Nephron (organoid): ENCODE measurements around the gene ZFYVE28.

Experiments
- H3K27ac Mint-ChIP-seq, 3 experiments: 2 replicates each; pipeline ENCODE4 v1.8.0; 2020; ENCODE audit warnings: mixed read lengths in 3 of 3, mild to moderate bottlenecking in 2 of 3, moderate library complexity in 1 of 3
- H3K27me3 Mint-ChIP-seq: 2 replicates; pipeline ENCODE4 v1.8.0; 2021; ENCODE audit warnings: low read depth, mild to moderate bottlenecking, moderate library complexity, mixed read lengths
- H3K36me3 Mint-ChIP-seq: 2 replicates; pipeline ENCODE4 v1.8.0; 2020; ENCODE audit warnings: low read depth, mixed read lengths
- H3K4me1 Mint-ChIP-seq: 2 replicates; pipeline ENCODE4 v1.8.0; 2020; ENCODE audit warnings: mixed read lengths
- H3K4me3 Mint-ChIP-seq, 3 experiments: 2 replicates each; pipeline ENCODE4 v1.8.0; 2020; ENCODE audit warnings: mild to moderate bottlenecking in 3 of 3, mixed read lengths in 3 of 3, moderate library complexity in 2 of 3
- H3K9me3 Mint-ChIP-seq: 2 replicates; pipeline ENCODE4 v1.8.0; 2020; ENCODE audit warnings: mixed read lengths
- TF ChIP-seq, protein P1 (sequence below), 3 experiments: fragments of 200-600 bp; sonication (generic); IDR thresholded peaks; one replicate each; pipeline ENCODE4 v1.5.0; 2021; ENCODE audit warnings: antibody characterized with exemption in 3 of 3; ENCODE audit not compliant: unreplicated experiment in 3 of 3

The ZFYVE28 gene

DNA sequence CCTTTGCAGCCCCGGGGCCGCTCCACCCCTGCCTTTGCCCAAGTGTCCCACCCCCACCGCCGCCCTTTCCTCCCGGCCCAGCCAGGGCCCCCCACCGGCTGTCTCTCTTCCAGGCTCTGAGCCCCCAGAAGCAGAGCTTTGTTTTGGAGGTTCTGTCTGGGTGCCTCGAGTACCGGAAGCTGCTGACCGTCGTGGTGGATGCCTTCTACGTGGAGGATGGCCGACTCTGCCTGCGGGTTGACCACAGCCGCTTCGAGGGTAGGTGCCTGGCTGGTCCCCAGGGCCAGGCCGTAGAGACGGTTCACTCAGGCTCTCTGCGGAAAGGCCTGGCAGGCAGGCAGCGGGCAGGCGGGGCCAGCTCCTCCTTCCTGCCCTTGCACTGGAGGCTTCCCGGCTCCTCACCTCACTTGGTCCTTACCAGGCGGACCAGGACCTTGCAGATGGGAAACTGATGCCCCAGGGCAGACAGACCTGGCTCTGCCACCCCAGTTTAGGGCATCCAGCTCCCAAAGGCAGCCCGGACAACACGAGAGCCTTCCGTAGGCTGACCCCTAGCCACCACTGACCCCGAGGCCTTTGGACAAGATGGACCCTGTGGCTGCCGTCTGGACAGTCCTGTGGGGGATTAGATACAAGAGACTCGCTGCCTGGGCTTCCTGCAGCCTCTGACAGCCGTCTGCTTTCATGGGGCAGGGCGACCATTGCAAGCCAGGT is 18.5 kb upstream of the ZFYVE28 start:
- peaks cover 7% of the 10 kb centered on the region for H3K4me1 Mint-ChIP-seq
- H3K27me3 Mint-ChIP-seq: peaks cover 15% of the 10 kb centered on the region
- H3K27ac Mint-ChIP-seq: no peak overlapping the region
- no peaks in the 10 kb centered on the region for H3K36me3 Mint-ChIP-seq
- H3K9me3 Mint-ChIP-seq: no peaks in the 10 kb centered on the region
- no peak overlapping the region for H3K4me3 Mint-ChIP-seq
- TF ChIP-seq, protein P1, sequence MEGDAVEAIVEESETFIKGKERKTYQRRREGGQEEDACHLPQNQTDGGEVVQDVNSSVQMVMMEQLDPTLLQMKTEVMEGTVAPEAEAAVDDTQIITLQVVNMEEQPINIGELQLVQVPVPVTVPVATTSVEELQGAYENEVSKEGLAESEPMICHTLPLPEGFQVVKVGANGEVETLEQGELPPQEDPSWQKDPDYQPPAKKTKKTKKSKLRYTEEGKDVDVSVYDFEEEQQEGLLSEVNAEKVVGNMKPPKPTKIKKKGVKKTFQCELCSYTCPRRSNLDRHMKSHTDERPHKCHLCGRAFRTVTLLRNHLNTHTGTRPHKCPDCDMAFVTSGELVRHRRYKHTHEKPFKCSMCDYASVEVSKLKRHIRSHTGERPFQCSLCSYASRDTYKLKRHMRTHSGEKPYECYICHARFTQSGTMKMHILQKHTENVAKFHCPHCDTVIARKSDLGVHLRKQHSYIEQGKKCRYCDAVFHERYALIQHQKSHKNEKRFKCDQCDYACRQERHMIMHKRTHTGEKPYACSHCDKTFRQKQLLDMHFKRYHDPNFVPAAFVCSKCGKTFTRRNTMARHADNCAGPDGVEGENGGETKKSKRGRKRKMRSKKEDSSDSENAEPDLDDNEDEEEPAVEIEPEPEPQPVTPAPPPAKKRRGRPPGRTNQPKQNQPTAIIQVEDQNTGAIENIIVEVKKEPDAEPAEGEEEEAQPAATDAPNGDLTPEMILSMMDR (IDR thresholded peaks at IDR 0.05; ENCODE audit: unreplicated experiment in 3 of 3): no peak

DNA sequence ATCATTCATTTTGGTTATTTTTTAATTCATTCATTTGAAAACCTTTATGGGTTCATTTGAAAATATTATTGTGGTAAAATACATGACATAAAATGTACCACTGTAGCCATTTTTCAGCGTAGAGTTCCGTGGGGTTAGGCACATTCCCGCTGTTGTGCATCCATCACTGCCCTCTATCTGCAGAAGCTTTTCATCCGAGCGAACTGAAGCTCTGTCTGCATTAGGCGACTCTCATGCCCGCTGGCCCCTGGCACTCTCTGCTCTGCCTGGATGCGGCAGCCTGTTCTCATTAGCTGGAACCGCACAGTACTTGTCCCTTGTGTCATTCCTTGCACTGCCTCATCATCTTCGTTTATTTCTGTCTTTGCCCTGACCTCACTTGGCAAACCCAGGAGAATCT is 17.9 kb upstream of the ZFYVE28 start:
- Mint-ChIP-seq H3K4me3 (no peak overlapping the region), H3K9me3 (no peaks in the 10 kb centered on the region), H3K4me1 (peaks cover 7% of the 10 kb centered on the region), H3K27ac (no peak overlapping the region), H3K27me3 (peaks cover 17% of the 10 kb centered on the region), H3K36me3 (no peaks in the 10 kb centered on the region)
- TF ChIP-seq, protein P1 (IDR thresholded peaks at IDR 0.05; ENCODE audit: unreplicated experiment in 3 of 3): no peak

DNA sequence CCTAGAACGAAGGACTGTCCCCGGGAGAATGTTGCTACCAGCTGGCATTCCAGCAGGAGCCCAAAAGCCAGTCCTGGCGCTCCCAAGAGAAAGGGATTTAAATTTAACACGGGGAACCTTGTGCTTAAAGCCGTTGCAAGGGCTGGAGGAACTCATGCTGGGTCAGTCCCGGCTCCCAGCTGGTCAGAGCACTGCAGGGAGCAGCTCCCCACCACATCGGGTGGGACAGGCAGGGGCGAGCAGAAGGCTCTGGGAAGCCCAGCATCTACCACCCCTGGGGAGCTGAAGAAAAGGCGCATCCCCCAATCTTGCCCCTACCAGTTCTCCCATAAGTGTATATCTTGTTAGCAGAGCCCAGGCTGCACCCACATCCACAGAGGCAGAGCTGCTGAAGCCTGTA is 16.0 kb upstream of the ZFYVE28 start:
- no peak overlapping the region for H3K27ac Mint-ChIP-seq
- TF ChIP-seq, protein P1 (IDR thresholded peaks at IDR 0.05; ENCODE audit: unreplicated experiment in 3 of 3): no peak
- H3K36me3 Mint-ChIP-seq: no peaks in the 10 kb centered on the region
- peaks cover 17% of the 10 kb centered on the region for H3K27me3 Mint-ChIP-seq
- no peak overlapping the region for H3K4me3 Mint-ChIP-seq
- no peaks in the 10 kb centered on the region for H3K9me3 Mint-ChIP-seq
- peaks cover 7% of the 10 kb centered on the region for H3K4me1 Mint-ChIP-seq

DNA sequence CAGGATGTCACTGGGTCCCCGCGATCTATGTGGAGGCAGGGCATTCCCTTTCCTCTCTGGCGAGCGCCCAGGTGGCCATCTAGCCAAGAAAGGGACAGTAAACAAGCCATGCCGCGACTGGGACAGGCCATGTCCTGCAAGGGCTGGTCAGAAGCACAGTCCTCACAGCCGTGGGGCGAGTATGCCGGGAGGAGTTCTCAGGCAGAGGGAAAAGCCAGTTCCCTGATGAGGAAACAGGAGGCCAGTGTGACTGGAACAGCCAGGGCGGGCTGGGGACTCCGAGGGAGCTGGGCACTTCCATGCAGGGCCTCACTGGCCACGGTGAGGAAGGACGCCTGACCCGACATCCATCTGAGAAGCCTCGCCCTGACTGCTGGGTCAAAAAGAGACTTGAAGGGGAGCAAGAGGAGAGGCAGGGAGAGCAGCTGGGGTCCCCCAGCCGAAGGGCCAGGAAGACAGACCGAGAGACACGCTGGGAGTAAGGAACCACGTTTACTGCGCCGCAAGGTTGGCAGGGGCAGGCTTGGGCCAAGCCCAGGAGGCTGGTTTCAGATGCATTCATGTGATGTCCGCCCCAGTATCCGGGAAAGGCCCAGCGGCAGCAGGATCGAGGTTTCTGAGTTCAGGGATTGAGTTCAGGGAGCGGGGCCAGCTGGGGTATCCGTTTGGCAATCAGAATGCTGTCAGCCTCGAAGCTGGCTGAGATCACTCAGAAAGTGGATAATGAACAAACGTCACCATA is 15.3 kb upstream of the ZFYVE28 start:
- Mint-ChIP-seq H3K27ac (no peak overlapping the region), H3K9me3 (no peaks in the 10 kb centered on the region), H3K36me3 (no peaks in the 10 kb centered on the region), H3K27me3 (peaks cover 17% of the 10 kb centered on the region), H3K4me3 (no peak overlapping the region), H3K4me1 (peaks cover 7% of the 10 kb centered on the region)
- TF ChIP-seq, protein P1 (IDR thresholded peaks at IDR 0.05; ENCODE audit: unreplicated experiment in 3 of 3): no peak

DNA sequence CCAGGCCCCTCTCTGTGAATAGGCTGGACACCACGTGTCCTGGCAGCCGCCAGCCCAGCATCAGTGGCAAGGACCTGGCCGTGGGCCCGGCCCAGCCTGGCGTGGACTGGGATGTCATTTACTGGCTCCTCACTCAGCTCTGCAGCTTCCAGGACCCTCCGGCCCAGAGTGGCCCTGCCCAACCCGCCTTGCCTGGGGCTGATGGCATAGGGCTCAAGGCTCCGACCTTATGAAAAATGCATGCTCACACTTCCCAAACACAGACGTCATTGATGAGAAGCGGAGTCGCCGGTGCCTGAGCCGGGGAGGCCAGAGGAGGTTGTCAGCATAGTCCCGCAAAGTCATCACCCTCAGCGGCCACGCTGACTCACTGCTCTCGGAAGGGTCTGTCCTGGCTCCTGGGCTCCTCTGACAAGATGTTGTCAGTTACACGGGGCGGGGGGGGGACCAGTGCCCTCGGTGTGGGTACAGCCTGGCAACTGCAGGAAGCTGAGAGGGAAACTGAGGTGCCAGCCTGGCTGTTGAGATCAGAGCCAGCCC is 14.6 kb upstream of the ZFYVE28 start:
- TF ChIP-seq, protein P1 (IDR thresholded peaks at IDR 0.05; ENCODE audit: unreplicated experiment in 3 of 3): no peak
- peaks cover 7% of the 10 kb centered on the region for H3K4me1 Mint-ChIP-seq
- H3K27me3 Mint-ChIP-seq: peaks cover 21% of the 10 kb centered on the region
- no peak overlapping the region for H3K27ac Mint-ChIP-seq
- H3K4me3 Mint-ChIP-seq: no peak overlapping the region
- H3K9me3 Mint-ChIP-seq: no peaks in the 10 kb centered on the region
- no peaks in the 10 kb centered on the region for H3K36me3 Mint-ChIP-seq
